GM12873 (cell line): ENCODE data around the gene GRIN2C.

Source experiments
- TF ChIP-seq, protein P1 (sequence below): IDR thresholded peaks from 2 replicates; pipeline ENCODE4 v1.5.1; 2012; ENCODE audit warnings: low read depth, mild to moderate bottlenecking, moderate library complexity, low read length, control low read depth; ENCODE audit not compliant: insufficient read depth; ENCODE audit errors: missing control alignments

The GRIN2C gene

DNA sequence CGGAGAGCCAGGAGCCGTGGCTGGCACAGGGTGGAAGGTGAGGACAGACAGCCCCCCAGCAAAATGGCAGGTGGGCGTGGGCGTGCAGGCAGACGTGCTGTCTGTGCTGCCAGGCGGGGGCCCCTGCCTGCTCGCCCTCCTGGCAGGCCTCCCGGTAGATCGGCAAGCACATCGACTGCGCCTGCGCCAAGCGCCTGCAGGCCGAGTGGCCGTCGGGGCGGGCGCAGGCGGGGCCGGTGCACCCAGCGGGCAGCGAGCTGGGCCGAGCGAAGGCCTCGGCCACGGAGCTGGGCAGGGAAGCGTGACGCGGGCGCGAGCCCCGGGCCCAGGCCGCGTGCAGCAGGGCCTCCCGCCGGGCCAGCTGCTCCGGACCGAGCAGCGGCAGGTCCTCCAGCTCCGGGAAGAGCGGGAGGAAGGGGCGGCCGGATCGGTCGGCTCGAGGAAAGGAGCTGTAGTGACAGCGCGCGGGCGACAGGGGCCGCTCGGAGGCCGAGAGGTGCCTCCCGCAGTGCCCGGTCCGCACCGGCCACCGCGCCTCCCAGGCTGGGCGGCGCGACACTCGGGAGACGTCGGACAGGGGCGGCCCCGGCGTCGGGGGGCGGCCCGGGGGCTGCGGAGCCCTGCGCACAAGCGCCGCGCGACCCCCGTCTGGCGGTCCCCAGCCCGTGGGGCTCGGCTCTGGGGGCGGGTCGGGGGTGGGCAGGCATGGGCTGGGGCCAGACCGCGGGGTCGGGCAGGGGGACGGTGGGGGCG lies 16.9 kb downstream of the GRIN2C start:
- TF ChIP-seq, protein P1, sequence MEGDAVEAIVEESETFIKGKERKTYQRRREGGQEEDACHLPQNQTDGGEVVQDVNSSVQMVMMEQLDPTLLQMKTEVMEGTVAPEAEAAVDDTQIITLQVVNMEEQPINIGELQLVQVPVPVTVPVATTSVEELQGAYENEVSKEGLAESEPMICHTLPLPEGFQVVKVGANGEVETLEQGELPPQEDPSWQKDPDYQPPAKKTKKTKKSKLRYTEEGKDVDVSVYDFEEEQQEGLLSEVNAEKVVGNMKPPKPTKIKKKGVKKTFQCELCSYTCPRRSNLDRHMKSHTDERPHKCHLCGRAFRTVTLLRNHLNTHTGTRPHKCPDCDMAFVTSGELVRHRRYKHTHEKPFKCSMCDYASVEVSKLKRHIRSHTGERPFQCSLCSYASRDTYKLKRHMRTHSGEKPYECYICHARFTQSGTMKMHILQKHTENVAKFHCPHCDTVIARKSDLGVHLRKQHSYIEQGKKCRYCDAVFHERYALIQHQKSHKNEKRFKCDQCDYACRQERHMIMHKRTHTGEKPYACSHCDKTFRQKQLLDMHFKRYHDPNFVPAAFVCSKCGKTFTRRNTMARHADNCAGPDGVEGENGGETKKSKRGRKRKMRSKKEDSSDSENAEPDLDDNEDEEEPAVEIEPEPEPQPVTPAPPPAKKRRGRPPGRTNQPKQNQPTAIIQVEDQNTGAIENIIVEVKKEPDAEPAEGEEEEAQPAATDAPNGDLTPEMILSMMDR: peak; percentile 49

GRCh38 chr17:74842146-74842598 lies 17.5 kb downstream of the GRIN2C start:
- TF ChIP-seq, protein P1: no peak

- TF ChIP-seq, protein P1: no peak
Observed at GRCh38 chr17:74840989-74841666, 18.6 kb downstream of the GRIN2C start.

- TF ChIP-seq, protein P1: no peak
Observed at GRCh38 chr17:74839990-74840852, 19.5 kb downstream of the GRIN2C start.

DNA sequence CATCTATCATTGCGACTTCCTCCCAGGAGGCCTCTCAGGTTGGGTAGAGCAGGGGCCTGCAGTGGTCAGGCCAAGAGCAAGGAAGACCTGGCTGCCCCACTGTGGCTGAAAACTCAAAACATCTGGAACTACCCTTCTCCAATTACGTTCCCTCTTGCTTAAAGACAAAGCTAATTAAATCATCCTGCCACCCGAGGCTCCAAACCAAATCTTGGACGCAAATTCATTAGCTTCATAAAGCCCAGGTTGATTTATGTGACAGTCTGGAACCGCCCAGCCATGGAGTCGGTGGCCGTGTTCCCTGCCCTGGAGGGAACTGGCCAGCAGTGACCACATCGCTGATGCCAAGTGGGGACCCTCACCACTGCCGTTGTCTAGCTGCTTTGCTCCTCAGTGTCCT lies 21.4 kb downstream of the GRIN2C start:
- TF ChIP-seq, protein P1: no peak

DNA sequence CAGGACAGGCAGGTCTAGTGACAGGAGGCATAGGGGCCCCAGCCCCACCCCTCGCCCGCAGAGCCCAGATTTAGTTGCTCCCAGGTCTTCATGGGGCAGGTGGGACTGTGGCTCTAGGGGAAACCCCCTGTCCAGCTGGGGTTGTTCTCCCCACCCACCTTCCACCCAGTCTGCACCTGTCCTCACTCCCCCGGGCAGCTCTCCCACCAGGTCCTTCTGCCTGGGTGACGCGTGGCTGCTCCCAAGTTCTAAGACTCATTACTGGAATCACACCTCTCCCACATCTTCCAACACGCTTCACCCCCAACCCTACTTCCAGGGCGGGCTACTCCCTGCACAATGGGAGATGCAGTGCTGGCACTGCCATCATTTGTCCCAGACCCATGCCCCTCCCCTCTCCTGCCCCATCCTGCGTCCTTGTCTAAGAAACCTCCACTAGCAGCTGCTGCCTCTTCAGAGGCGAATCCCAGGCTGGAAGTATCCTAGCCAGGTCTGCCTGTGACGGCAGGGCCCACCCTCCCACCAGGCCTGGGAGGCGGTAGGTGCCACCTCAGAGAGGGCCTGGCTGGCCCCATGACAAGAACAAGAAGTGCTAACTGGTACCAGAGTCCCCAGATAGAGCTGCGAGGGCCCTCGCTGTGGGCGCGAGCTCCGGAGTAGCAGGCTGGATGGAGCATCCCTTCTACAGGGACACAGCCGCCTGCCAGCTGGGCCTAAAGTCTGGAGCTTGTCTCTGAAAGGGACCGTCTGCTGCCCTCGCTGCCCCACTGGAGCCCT lies 22.8 kb downstream of the GRIN2C start:
- TF ChIP-seq, protein P1: no peak

DNA sequence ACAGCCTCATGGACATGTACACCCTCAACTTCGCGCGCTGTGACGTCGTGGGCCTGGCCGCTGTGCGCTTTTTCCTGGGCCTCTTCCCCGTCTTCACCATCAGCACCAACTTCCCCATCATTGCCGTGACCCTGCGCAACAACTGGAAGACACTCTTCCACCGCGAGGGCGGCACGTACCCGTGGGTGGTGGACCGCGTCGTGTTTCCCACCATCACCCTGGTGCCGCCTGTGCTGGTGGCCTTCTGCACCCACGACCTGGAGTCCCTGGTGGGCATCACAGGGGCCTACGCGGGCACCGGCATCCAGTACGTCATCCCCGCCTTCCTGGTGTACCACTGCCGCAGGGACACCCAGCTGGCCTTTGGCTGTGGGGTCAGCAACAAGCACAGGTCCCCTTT lies 23.5 kb downstream of the GRIN2C start:
- TF ChIP-seq, protein P1: no peak
